Measurements from ENCODE around the gene TFDP2. TPM values are rescaled to one million over a fixed set of nuclear protein-coding genes. Genes with fewer than 3 reads are reported as not detected.

The TFDP2 gene
- total and polyA plus RNA-seq, 12 donors: 11.0 to 77.8 (median 54.3) TPM

GRCh38 chr3:142035308-142035922 lies 113.9 kb downstream of the TFDP2 start:
- ATAC-seq (no peak), DNase-seq (no peak)
- H3K27ac ChIP-seq: no peak overlapping the region
- WGBS, 2 donors: 96 to 98% methylated on average over 3 of the region's 3 CpGs
- H3K27me3 ChIP-seq: no peaks in the 10 kb centered on the region
- no peak for TF ChIP-seq CTCF (IDR thresholded peaks at IDR 0.05)
- H3K9me3 ChIP-seq: no peaks in the 10 kb centered on the region
- intact Hi-C loops (cut with DNase I): no loop called here
- no peaks in the 10 kb centered on the region for H3K36me3 ChIP-seq
- H3K4me3 ChIP-seq: no peak overlapping the region
- H3K4me1 ChIP-seq: peaks cover 0 to 10% (median 0%) of the 10 kb centered on the region in 9 donors

- Histone ChIP-seq H3K4me1 (peaks cover 0 to 23% (median 13%) of the 10 kb centered on the region in 9 donors), H3K27ac (no peak overlapping the region), H3K9me3 (no peaks in the 10 kb centered on the region), H3K36me3 (no peaks in the 10 kb centered on the region), H3K27me3 (no peaks in the 10 kb centered on the region), H3K4me3 (no peak overlapping the region)
- WGBS, 2 donors: 92 to 94% methylated on average over 4 of the region's 4 CpGs
- ATAC-seq: no peak
- DNase-seq: no peak
- TF ChIP-seq CTCF (IDR thresholded peaks at IDR 0.05): no peak
- intact Hi-C loops (cut with DNase I): no loop called here
These were observed 116.1 kb downstream of the TFDP2 start for GRCh38 chr3:142033292-142033691.

- DNase-seq (no peak), ATAC-seq (no peak)
- H3K27ac ChIP-seq: no peak overlapping the region
- peaks cover 0 to 31% (median 17%) of the 10 kb centered on the region in 9 donors for H3K4me1 ChIP-seq
- H3K4me3 ChIP-seq: no peak overlapping the region
- H3K36me3 ChIP-seq: no peaks in the 10 kb centered on the region
- H3K27me3 ChIP-seq: no peaks in the 10 kb centered on the region
- intact Hi-C loops (cut with DNase I): no loop called here
- no peaks in the 10 kb centered on the region for H3K9me3 ChIP-seq
- TF ChIP-seq CTCF (IDR thresholded peaks at IDR 0.05): no peak
These were observed 117.8 kb downstream of the TFDP2 start for GRCh38 chr3:142031575-142031974.

- Histone ChIP-seq H3K27ac (peak overlapping the region in 5 of 10 donors; percentile 32 to 45 (median 44)), H3K4me3 (no peak overlapping the region), H3K36me3 (no peaks in the 10 kb centered on the region), H3K9me3 (no peaks in the 10 kb centered on the region), H3K27me3 (no peaks in the 10 kb centered on the region), H3K4me1 (peaks cover 0 to 35% (median 22%) of the 10 kb centered on the region in 9 donors)
- no peak for TF ChIP-seq CTCF (IDR thresholded peaks at IDR 0.05)
- 43 to 51% methylated on average over 5 of the region's 5 CpGs for WGBS, 2 donors
- intact Hi-C loops (cut with DNase I): loop anchor here in 1 of 10 donors (10.0 kb wide), 1 partner anchor 115 kb away; the partner anchor contains the start of gene TFDP2
- ATAC-seq (peak in 2 of 8 donors; percentile 18 to 22), DNase-seq (no peak)
These were observed 119.6 kb downstream of the TFDP2 start for GRCh38 chr3:142029791-142030190.
